ENCODE measurements around the gene PFN3. TPM values are rescaled to one million over a fixed set of nuclear protein-coding genes. Genes with fewer than 3 reads are reported as not detected.
A peak's percentile ranks its signal among the peaks of the same experiment; 100 is the strongest.

The PFN3 gene
- total RNA-seq, 1 experiment from 2014 or later = not detected

- Mint-ChIP-seq H3K27me3 (ENCODE audit: unreplicated experiment) (no peaks in the 10 kb centered on the region), H3K27ac (ENCODE audit: unreplicated experiment) (peak overlapping the region; percentile 81), H3K9me3 (ENCODE audit: low read depth, unreplicated experiment) (no peaks in the 10 kb centered on the region), H3K4me1 (ENCODE audit: low read depth, unreplicated experiment) (peaks cover 22% of the 10 kb centered on the region), H3K4me3 (ENCODE audit: low read depth, unreplicated experiment) (peak overlapping the region; percentile 70), H3K36me3 (ENCODE audit: insufficient read depth, unreplicated experiment) (peaks cover 78% of the 10 kb centered on the region)
- intact Hi-C loops (cut with micrococcal nuclease; ENCODE audit: unreplicated experiment) = no loop called here
- TF ChIP-seq CTCF (IDR thresholded peaks at IDR 0.05; ENCODE audit: unreplicated experiment) = no peak
- BruUV-seq (replicated peaks) = TSS peak; percentile 40
- no peak for DNase-seq
- CTCF ChIA-PET = interaction anchor here (0.9 to 6.8 kb wide), 5 partner anchors 10 to 135 kb away, joined by 3 to 57 read pairs (median 9); no protein-coding TSS in a partner anchor
Observed at GRCh38 chr5:177445052-177445916, 44.8 kb upstream of the PFN3 start.

GRCh38 chr5:177444106-177445051, 43.9 kb upstream of the PFN3 start:
- intact Hi-C loops (cut with micrococcal nuclease; ENCODE audit: unreplicated experiment) = no loop called here
- BruUV-seq (replicated peaks) = no TSS peak
- peaks cover 22% of the 10 kb centered on the region for H3K4me1 Mint-ChIP-seq (ENCODE audit: low read depth, unreplicated experiment)
- DNase-seq = no peak
- H3K4me3 Mint-ChIP-seq (ENCODE audit: low read depth, unreplicated experiment) = peak overlapping the region; percentile 70
- H3K27me3 Mint-ChIP-seq (ENCODE audit: unreplicated experiment) = no peaks in the 10 kb centered on the region
- peaks cover 82% of the 10 kb centered on the region for H3K36me3 Mint-ChIP-seq (ENCODE audit: insufficient read depth, unreplicated experiment)
- peak overlapping the region; percentile 81 for H3K27ac Mint-ChIP-seq (ENCODE audit: unreplicated experiment)
- H3K9me3 Mint-ChIP-seq (ENCODE audit: low read depth, unreplicated experiment) = no peaks in the 10 kb centered on the region
- no peak for TF ChIP-seq CTCF (IDR thresholded peaks at IDR 0.05; ENCODE audit: unreplicated experiment)
- CTCF ChIA-PET = interaction anchor here (0.7 to 6.8 kb wide), 5 partner anchors 10 to 54 kb away, joined by 3 to 57 read pairs (median 5); no protein-coding TSS in a partner anchor

GRCh38 chr5:177443144-177443983, 42.9 kb upstream of the PFN3 start:
- Mint-ChIP-seq H3K4me1 (ENCODE audit: low read depth, unreplicated experiment) (peaks cover 15% of the 10 kb centered on the region), H3K9me3 (ENCODE audit: low read depth, unreplicated experiment) (no peaks in the 10 kb centered on the region), H3K27me3 (ENCODE audit: unreplicated experiment) (no peaks in the 10 kb centered on the region), H3K27ac (ENCODE audit: unreplicated experiment) (peak overlapping the region; percentile 81), H3K4me3 (ENCODE audit: low read depth, unreplicated experiment) (peak overlapping the region; percentile 70), H3K36me3 (ENCODE audit: insufficient read depth, unreplicated experiment) (peaks cover 86% of the 10 kb centered on the region)
- no peak for DNase-seq
- intact Hi-C loops (cut with micrococcal nuclease; ENCODE audit: unreplicated experiment) = no loop called here
- BruUV-seq (replicated peaks) = no TSS peak
- no peak for TF ChIP-seq CTCF (IDR thresholded peaks at IDR 0.05; ENCODE audit: unreplicated experiment)
- CTCF ChIA-PET = interaction anchor here (0.7 to 6.8 kb wide), 4 partner anchors 12 to 53 kb away, joined by 3 to 57 read pairs (median 7); no protein-coding TSS in a partner anchor
